Caco-2 (cell line): ENCODE measurements around the gene MRAP. TPM values are rescaled to one million over a fixed set of nuclear protein-coding genes. Genes with fewer than 3 reads are reported as not detected.

ENCODE experiments used
- BruUV-seq: library from RNA; stranded (reverse); fragments of 400-500 nt; replicated peaks from 2 replicates; lab custom pipeline; 2021; lab: Mats Ljungman, UMichigan
- CTCF ChIA-PET: fragments of 300-600 bp; sonication (Branson Sonifier 250); formaldehyde crosslinking; loops from one replicate; lab custom pipeline; 2022; ENCODE audit warnings: antibody characterized with exemption; lab: Charles Lee
- POLR2A ChIA-PET: fragments of 300-600 bp; sonication (Branson Sonifier 250); formaldehyde crosslinking; loops from one replicate; lab custom pipeline; 2022; ENCODE audit warnings: antibody characterized with exemption; lab: Charles Lee
- DNase-seq, 2 experiments: peaks; one replicate each; pipeline versions ENCODE4 v3.0.0 to v3.0.0-alpha.2; 2020 to 2022
- H3K27me3 ChIP-seq: replicated peaks from 2 replicates; pipeline ENCODE4 v1.6.0; 2011; ENCODE audit warnings: low read length; ENCODE audit not compliant: control insufficient read depth, insufficient read depth
- H3K36me3 ChIP-seq: 2 replicates; pipeline ENCODE4 v1.5.1; 2011; ENCODE audit warnings: low read length; ENCODE audit not compliant: control insufficient read depth, insufficient read depth
- H3K4me1 ChIP-seq: fragments of 250-450 bp; sonication (Bioruptor Pico); 2 replicates; pipeline ENCODE4 v1.5.1; 2020; ENCODE audit warnings: mild to moderate bottlenecking
- H3K4me3 ChIP-seq: 2 replicates; pipeline ENCODE4 v1.5.1; 2011; ENCODE audit warnings: low read depth, mild to moderate bottlenecking, control low read depth, low read length
- H3K9me3 ChIP-seq: fragments of 250-450 bp; sonication (Bioruptor Pico); 2 replicates; pipeline ENCODE4 v1.5.1; 2020; ENCODE audit warnings: mild to moderate bottlenecking, moderate library complexity
- H3K27ac Mint-ChIP-seq: one replicate; pipeline ENCODE4 v1.8.0; 2022; ENCODE audit warnings: mixed read lengths; ENCODE audit not compliant: unreplicated experiment
- H3K27me3 Mint-ChIP-seq: one replicate; pipeline ENCODE4 v1.8.0; 2022; ENCODE audit warnings: mixed read lengths; ENCODE audit not compliant: insufficient read depth, unreplicated experiment
- H3K36me3 Mint-ChIP-seq: one replicate; pipeline ENCODE4 v1.8.0; 2022; ENCODE audit warnings: mild to moderate bottlenecking, mixed read lengths; ENCODE audit not compliant: insufficient read depth, unreplicated experiment
- H3K4me1 Mint-ChIP-seq: one replicate; pipeline ENCODE4 v1.8.0; 2022; ENCODE audit warnings: low read depth, mixed read lengths; ENCODE audit not compliant: unreplicated experiment
- H3K4me3 Mint-ChIP-seq: one replicate; pipeline ENCODE4 v1.8.0; 2022; ENCODE audit warnings: mild to moderate bottlenecking, moderate library complexity, mixed read lengths; ENCODE audit not compliant: unreplicated experiment
- H3K9me3 Mint-ChIP-seq: one replicate; pipeline ENCODE4 v1.8.0; 2022; ENCODE audit warnings: mixed read lengths; ENCODE audit not compliant: unreplicated experiment
- CTCF ChIP-seq, 2 experiments: fragments of 200-600 bp in 1 of 2; IDR thresholded peaks; 1 replicate in 1 of 2; 2 replicates in 1 of 2; pipeline versions ENCODE4 v1.5.1 to v1.8.0; 2011 to 2022; ENCODE audit warnings: antibody characterized with exemption in 1 of 2, control low read depth in 1 of 2, inconsistent platforms in 1 of 2, low read depth in 1 of 2, low read length in 1 of 2, mild to moderate bottlenecking in 1 of 2, moderate library complexity in 1 of 2; ENCODE audit not compliant: insufficient read depth in 1 of 2, severe bottlenecking in 1 of 2, unreplicated experiment in 1 of 2
- intact Hi-C: fragments of 100-400 bp; cut with micrococcal nuclease; formaldehyde crosslinking; loops from one replicate; pipeline ENCODE4 v1.10.0; 2022; ENCODE audit not compliant: unreplicated experiment
- total RNA-seq: library from RNA; stranded (reverse); gene quantifications from 2 replicates; pipeline ENCODE4 v1.2.3, GENCODE V29; 2022

MRAP gene
- total RNA-seq, 1 experiment from 2014 or later = not detected

GRCh38 chr21:32322676-32323075 lies 24.0 kb downstream of the MRAP start:
- BruUV-seq = no TSS peak
- intact Hi-C loops = no loop called here
- H3K36me3 Mint-ChIP-seq = peaks cover 89% of the 10 kb centered on the region
- no peak for DNase-seq
- H3K4me3 Mint-ChIP-seq = no peak overlapping the region
- POLR2A ChIA-PET = no interaction called here
- Histone ChIP-seq H3K9me3 (no peaks in the 10 kb centered on the region), H3K36me3 (no peaks in the 10 kb centered on the region; the same call in none of the 2 replicates), H3K27me3 (no peaks in the 10 kb centered on the region), H3K4me3 (no peak overlapping the region), H3K4me1 (peaks cover 6% of the 10 kb centered on the region; the same call in 1 of the 2 replicates)
- no peak overlapping the region for H3K27ac Mint-ChIP-seq
- no peak for TF ChIP-seq CTCF (IDR thresholded peaks at IDR 0.05; ENCODE audit: insufficient read depth in 1 of 2, low read depth in 1 of 2, low read length in 1 of 2, severe bottlenecking in 1 of 2, unreplicated experiment in 1 of 2)
- no peaks in the 10 kb centered on the region for H3K4me1 Mint-ChIP-seq
- H3K9me3 Mint-ChIP-seq = no peaks in the 10 kb centered on the region
- CTCF ChIA-PET = no interaction called here
- H3K27me3 Mint-ChIP-seq = no peaks in the 10 kb centered on the region

- Mint-ChIP-seq H3K36me3 (peaks cover 93% of the 10 kb centered on the region), H3K9me3 (no peaks in the 10 kb centered on the region), H3K4me1 (no peaks in the 10 kb centered on the region), H3K27ac (no peak overlapping the region), H3K27me3 (no peaks in the 10 kb centered on the region), H3K4me3 (no peak overlapping the region)
- intact Hi-C loops = no loop called here
- Histone ChIP-seq H3K36me3 (no peaks in the 10 kb centered on the region; the same call in none of the 2 replicates), H3K4me3 (no peak overlapping the region), H3K9me3 (no peaks in the 10 kb centered on the region), H3K27me3 (no peaks in the 10 kb centered on the region), H3K4me1 (peaks cover 6% of the 10 kb centered on the region; the same call in 1 of the 2 replicates)
- no TSS peak for BruUV-seq
- no peak for DNase-seq
- POLR2A ChIA-PET = no interaction called here
- TF ChIP-seq CTCF (IDR thresholded peaks at IDR 0.05; ENCODE audit: insufficient read depth in 1 of 2, low read depth in 1 of 2, low read length in 1 of 2, severe bottlenecking in 1 of 2, unreplicated experiment in 1 of 2) = no peak
- CTCF ChIA-PET = no interaction called here
Observed at GRCh38 chr21:32325706-32326105, 27.1 kb downstream of the MRAP start.

DNA sequence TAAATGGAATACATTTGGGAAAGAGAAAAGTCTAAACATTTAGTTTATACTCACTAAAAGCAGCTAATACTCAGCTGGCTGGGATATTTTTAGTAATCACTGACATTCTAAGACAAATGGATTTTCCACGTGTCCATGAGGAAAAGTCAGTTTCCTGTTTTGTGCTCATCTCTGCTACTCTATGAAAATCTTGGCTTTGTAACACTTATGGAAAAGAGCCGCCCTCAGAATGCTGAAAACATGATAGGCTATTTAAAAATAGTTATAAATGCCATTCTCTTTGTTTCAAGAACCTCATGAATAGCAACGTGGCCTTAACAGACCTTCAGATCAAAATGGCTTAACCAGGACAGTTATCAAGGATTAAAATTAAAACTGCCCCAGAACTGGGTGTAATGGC lies 29.9 kb downstream of the MRAP start:
- ChIA-PET CTCF (no interaction called here), POLR2A (no interaction called here)
- Histone ChIP-seq H3K4me1 (no peaks in the 10 kb centered on the region), H3K27me3 (no peaks in the 10 kb centered on the region), H3K36me3 (peaks cover 2% of the 10 kb centered on the region), H3K9me3 (no peaks in the 10 kb centered on the region), H3K4me3 (no peak overlapping the region)
- H3K27ac Mint-ChIP-seq = no peak overlapping the region
- H3K4me1 Mint-ChIP-seq = no peaks in the 10 kb centered on the region
- H3K36me3 Mint-ChIP-seq = peaks cover 88% of the 10 kb centered on the region
- intact Hi-C loops = no loop called here
- no peaks in the 10 kb centered on the region for H3K27me3 Mint-ChIP-seq
- H3K9me3 Mint-ChIP-seq = no peaks in the 10 kb centered on the region
- DNase-seq = no peak
- no peak overlapping the region for H3K4me3 Mint-ChIP-seq
- no peak for TF ChIP-seq CTCF (IDR thresholded peaks at IDR 0.05; ENCODE audit: insufficient read depth in 1 of 2, low read depth in 1 of 2, low read length in 1 of 2, severe bottlenecking in 1 of 2, unreplicated experiment in 1 of 2)
- BruUV-seq = no TSS peak
